HG02884 (cell line): ENCODE results near the gene ADORA3.

Experiments used
- ATAC-seq: cut with Tn5 transposase; IDR thresholded peaks from one replicate; pipeline ENCODE4 v1.9.1; 2021; ENCODE audit warnings: mild to moderate bottlenecking, moderate library complexity; ENCODE audit not compliant: unreplicated experiment

ADORA3 gene

DNA sequence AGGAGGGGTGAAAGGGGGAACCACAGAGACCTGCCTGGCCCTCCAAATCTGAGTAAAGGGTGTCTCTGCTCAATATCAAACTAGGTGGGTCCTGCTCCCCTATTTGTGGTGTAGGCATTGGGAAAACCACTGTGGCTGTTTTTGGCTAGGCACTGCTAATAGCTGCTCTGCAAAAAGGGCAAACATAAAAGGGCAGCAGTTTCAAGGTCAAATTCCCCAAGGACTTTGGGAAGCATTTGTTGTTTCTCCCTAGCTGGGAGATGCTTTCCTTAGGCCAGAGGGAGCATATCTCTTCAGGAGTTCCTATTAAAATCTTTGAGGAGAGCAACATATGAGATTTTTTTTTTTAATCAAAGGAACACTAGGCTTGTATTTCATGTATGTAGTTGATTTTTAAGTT is 27.2 kb downstream of the ADORA3 start:
- no peak for ATAC-seq

DNA sequence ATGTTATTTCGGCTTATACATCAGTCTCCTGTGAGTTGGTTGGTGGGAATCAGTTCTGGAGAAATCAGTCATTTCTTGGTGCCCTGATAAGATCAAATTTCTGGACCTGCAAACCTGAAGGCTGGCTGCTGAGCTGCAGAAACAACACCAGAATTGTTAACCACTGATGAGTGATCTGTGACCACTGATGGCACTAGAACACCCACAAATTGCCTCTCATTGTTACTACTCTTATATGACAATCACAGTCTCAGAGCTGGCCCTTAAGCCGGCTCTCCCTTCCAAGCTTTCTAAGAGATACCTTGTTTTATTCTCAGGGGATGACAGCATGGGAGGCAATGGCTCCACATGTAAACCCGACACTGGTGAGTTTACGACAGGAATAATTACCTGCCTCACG is 27.7 kb downstream of the ADORA3 start:
- ATAC-seq, result no peak

DNA sequence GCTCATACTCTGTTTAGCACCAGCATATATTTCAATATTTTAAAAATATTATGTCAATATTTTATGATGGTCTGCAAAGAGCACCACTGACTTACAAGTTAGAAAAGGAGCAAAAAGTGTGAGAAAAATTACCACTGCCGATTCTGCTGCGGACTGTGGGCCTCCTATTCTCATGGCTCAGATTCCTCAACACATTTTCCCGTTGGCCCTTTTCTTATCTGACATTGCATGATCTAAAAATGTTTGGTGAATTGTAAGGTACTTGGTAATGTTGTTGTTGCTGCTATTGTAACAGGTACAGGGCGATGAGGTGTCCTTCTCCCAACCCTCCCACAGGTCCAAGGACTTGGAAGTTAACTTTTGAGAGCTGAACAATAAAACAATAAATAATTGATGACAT is 28.9 kb downstream of the ADORA3 start:
- no peak for ATAC-seq

DNA sequence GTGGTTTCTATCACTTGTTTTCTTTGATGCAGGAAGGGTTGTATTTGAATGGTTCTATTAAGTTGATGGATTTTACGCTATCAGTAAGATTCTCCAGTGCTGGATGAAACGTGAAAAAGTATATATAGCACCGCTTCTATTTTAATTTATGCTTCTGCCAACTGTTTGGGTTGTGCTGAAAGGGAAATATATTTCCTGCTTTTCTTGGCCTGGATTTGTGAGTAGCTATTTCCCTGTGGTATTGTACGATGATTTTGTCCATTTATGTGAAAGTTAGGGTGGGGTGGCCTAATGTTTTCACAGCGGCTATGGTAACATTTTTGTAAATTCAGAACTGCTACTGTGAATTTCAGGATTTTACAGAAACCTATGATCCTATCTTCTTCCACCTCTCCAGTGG is 29.3 kb downstream of the ADORA3 start:
- no peak for ATAC-seq

DNA sequence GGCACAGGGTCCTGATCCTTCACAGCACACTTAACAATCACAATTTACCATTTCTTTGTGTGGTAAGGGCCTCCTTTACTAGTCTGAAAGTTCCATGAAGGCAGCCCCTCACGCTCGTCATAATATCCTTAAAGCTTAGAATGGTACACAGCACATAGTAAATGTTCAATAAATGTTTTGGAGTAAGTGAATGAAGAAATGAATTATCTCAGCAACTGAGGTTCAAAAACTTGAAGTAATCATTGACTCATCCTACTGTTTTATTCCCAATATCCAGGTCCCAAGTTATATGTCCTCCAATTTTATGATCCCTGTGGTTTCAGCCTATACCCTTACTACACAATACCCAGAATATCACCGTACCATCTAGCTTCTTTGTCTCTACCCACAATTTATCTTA is 31.9 kb downstream of the ADORA3 start:
- no peak for ATAC-seq

DNA sequence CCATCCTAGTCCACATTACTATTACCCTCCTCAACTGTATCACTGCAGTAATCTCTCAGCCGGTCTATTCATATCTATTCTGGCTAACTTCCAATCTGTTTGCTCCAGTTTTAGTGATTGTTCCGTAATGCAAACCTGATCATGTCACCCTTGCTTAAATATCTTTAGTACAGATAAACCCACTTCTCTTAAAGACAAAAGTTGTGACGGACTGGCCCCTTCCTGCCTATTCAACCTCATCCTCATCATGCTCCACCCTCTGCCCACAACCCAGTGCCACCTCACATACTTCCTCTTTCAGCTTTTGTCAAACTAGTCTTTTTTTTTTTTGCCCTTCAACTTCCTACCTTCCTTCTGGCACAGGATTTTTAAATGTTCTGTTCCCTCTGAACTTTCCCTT is 32.4 kb downstream of the ADORA3 start:
- ATAC-seq, result no peak

DNA sequence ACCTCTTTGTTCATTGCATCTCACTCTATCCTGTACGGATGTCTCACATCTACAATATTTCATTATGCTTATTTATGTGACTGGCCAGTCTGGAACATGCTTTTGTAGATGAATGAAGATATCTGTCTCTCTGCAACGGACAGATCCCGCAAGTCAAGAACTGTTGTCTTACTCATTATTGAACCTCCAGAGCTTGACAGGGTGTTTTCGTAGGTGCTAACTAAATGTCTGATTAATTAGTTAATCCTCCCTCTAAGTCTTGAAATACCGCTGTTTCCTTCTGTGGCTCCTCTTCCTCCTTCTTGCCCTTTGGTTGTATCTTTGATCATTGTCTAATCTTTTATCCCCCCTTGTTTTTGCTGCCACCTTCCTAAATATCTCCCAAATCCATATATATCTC is 32.8 kb downstream of the ADORA3 start:
- no peak for ATAC-seq

DNA sequence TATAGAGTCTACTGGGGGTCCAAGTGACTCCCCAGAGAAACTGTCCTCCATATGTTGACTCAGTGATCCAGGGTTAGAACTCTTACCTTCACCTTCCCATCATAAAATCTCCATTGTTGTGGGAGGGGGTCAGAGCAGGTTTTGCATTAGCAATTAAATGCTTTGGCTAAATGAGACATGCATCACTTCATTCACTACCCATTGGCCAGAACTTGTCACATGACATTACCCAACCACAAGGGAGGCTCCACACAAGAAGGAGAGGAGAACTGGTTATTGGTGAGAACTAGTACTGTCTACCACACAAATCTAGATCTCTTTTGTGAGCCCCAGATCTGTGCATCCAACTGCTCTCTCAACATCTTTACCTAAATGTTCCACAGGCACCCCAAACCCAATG is 33.9 kb downstream of the ADORA3 start:
- ATAC-seq, result no peak

DNA sequence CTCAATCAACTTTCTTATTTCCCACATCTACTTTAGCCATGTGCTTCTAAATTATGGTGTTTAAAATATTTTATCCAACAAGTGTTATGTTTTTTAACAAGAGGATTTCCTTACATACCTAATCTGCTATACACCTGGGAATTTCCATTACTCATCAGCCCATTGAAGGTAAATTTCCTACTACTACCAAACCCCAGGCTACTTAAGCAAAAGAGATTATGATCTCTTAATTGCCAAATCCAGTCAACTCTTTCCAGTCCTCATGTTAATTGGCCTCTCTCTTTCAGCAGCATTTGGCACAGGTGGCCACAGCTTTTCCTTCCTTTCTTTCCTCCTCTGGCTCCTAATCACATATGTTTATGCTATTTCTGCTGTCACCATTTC is 34.7 kb downstream of the ADORA3 start:
- no peak for ATAC-seq

DNA sequence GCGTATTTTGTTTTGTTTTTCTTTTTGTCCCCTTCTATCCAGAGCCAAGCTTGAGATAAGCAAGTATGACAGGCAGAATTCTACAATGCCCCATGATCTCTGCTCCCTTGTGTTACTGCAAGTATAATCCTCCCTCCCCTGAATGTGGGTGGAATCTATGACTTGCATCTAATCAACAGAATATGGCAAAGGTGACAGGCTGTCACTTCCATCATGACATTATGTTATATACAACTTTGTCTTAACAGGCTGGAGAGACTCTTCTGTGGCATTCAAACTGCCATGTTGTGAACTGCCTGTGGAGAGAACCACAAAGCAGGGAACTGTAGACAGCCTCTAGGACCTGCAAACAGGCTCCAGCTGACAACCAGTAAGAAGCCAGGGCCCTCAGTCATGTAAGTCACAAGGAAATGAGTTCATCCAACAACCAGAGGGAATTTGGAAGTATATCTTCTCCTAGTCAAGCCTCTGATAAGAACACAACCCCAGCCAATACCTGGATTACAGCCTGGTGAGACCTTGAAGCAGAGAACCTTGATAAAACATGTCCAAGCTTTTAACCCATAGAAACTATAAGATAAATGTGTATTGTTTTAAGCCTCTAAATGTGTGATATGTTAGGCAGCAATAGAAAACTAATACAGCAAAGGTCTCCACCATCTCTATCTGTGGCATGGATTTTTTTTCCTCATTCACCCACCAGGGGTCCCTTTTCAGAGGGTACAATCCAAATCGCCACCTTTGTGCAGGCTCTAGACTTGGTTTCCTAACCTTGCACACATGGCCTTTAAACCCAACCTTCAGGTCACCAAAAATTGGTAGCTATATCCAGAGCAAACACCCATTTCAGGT is 35.3 kb downstream of the ADORA3 start:
- ATAC-seq, result no peak

DNA sequence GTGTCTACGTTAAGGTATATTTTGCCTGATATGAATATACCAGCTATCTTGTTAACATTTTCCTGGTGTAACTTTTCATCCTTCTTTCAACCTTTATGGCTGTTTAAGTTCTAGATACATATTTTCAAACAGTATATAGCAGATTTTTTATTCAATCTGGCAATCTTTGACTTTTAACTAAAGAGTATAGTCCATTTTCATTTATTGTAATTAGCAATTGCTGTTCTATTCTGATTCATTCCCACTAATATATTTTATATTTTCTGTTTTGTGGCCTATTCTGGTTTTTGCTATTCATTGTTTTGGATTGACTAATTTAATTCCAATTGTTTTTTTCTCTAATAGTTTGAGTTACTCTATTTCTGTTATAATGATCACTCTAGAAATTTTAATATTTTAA is 37.0 kb downstream of the ADORA3 start:
- no peak for ATAC-seq

DNA sequence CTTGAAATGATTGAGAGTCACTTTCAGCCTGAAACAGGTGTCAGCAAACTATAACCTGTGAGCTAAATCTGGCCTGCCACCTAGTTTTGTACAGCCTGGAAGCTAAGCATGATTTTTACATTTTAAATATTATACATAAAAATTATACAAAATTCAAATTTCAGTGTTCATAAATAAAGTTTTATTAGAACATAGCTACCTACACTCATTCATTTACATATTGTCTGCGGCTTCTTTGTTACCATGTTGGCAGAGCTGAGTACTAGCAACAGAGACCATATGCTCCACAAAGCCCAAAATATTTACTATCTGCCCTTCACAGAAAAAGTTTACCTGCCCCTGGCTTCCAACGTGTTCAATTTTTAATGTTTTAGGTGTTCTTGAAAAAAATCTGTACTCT is 37.7 kb downstream of the ADORA3 start:
- ATAC-seq, result no peak

DNA sequence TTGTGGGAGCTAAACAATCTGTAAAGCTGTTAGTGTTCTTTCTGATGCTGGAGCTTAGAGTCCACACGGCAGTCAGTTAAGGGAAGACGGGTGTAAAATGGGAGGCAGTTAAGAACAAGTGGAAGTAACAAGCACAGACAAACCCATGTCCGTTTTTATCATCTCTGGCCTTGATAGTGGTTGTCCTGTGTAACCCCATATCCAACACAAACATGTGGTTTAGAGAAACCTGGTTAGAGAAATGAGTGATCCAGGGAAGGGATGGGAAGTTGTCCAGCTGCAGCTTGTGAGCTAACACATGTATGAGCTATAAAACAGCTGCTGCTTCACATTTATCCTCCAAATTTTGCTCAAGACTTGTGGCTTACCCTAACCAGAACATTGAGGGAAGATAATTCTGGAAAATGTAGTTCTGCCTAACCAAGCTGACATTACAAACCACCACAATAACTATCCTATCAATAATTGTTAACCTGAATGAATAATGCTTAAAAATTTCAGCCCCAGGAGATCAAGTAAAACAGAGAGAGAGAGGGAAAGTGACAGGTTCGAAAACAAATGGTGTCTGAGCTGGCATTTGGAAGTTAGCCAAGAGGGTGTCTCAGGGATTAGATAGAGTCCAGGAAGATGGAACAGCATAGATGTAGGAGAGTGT is 40.3 kb downstream of the ADORA3 start:
- ATAC-seq, result no peak

DNA sequence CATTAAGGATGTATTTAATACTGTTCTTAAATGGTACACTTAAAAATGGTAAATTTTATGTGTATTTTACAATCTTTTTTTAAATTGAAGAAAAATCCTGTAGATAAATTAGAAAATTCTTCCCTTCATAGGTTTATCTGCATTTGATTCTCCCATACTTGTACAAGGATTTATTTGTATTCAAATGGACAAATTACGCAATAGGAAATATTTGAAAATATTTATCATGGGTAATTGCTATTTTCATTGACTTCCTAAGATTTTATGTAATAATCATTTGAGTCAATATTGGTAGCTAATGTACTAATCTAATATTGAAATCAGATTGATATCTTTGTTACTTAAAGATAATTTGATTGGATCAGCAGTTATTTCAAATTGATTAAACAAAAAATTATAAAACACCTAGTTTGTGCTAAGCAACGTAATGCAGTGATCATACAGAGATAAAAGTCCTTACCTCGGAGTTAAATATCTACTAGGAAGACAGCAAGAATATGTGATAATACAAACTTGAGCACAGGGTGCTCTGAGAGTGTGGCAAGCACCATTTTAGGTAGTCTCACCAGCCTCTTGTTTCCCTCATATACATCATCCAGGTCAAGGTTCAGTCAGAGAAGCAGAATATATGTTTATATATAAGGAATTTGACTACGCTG is 40.9 kb downstream of the ADORA3 start:
- ATAC-seq, result no peak

DNA sequence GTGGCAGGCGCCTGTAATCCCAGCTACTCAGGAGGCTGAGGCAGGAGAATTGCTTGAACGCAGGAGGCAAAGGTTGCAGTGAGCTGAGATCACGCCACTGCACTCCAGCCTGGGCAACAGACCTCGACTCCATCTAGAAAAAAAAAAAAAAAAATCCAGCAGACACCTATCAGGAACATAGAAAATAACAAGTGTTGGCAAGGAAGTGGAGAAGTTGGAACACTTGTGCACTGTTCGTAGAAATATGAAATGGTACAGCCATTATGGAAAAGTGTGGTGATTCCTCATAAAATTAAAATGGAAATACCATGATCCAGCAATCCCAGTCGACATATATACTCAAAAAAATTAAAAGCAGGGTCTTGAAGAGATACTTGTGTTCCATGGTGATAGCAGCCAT is 41.7 kb downstream of the ADORA3 start:
- no peak for ATAC-seq

DNA sequence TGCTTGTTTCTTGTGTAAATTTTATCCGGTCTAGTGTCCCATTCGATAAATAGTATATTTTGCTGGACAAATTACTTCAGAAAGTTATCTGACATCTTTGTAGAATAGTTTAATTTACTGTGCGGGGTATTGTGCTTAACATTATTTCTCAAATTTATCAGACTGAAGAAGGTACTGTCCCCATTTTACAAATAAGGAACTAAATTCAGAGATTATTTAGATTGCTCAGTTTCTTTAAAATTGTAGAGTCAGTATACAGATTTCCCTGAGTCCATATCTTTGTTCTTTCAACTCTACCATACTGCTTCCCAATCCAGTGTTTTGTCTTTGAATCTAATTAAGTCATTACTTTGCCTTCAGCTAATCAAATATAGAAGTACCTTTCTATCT is 47.8 kb downstream of the ADORA3 start:
- no peak for ATAC-seq

DNA sequence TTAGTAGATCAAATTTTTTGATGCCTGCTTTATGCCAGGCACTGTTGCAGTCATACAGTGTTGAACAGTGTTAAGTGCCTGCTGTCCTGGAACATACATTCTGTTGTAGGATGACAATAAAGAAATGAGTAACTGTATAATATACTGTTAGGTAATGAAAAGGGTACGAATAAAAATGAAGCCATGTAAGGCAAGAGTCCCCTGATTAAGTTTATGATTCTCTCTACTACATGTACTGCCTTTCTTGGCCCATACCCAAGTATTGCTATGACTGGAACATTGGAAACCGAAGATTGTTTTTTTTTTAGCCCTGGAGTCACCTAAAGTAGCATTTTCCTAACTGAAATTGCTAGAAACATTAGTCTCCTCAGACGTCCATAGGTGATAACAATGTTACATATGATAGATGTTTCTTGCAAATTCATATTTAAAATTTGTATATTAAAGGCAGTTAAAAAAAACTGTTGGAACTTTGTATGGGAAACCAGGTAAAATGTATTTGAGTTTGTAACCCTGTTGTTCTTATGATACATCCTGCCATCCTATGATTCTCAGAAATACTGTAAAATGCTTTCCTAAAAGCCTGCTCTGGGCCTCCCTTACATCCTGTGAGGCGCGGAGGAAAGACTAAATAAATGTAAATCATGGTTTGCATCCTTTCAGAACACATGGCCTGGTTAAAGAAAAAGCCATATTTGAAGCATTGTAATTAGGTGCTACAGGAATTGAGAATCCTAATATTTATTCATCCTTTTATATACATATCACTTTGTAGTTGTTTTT is 48.4 kb downstream of the ADORA3 start:
- ATAC-seq, result no peak

DNA sequence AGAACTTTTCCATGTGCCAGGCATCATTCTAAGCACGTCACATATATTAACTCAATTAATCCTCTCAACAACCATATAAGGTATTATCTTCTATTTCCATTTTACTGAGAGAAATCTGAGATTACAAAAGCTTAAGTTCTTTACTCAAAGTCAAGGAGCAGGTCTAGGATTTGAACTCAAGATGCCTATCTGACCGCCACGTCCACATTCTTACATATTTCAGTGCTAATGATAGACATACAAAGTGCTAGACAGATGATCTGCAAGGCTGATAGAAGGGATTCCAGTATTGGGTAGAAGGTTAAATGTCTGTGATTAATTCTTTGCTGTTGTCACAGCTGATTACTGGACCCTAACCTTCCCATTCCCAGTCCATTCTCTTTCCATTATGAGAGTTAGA is 49.7 kb downstream of the ADORA3 start:
- no peak for ATAC-seq

DNA sequence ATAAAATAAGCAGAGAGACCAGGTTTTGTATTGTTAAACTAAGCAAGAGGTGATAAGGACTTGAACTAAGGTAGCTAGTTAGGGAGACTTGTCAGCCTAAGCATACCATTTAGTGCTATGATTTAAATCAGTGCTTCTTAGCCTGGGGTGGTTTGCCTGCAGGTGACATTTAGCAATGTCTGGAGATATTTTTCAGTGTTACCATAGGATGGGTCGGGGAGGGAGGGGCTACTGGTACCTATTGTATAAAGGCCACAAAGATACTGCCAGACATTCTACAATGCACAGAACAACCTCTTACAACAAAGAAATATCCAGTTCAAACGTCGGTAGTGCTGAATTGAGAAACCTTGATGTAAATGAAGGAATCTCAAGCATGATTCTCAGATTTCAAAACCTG is 50.9 kb downstream of the ADORA3 start:
- no peak for ATAC-seq

DNA sequence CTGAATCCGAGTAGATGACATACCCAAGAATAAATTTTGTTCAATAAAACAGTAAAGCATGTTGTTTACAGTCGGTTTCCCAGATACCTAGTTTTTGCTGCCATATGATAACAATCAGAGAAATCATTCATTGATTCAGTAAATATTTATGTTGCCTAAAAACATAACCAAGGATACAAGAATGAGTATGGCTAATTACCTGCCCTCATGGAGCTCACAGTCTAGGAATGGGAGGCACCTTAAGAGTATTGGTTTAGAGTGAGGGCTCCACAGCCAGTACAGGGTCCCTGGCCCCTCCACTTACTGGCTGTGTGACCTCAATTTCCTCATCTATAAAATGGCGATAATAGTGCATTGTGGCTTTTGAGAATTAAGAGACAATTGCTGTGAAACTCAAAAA is 53.2 kb downstream of the ADORA3 start:
- no peak for ATAC-seq

DNA sequence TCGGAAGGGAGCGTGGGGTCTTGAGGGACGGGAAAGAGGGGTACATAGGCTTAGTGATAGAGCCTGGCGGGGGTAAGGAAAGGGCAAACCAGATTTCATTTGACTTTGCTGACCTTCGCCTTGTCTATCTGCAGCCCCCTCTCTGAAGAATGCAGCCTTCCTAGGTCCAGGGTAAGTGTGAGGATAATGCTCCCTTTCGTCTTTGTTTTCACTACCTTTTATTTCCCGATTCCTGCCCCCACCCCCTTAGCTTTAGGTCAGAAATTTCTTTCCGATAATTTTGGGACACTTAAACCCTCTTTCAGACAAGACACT is 53.8 kb downstream of the ADORA3 start:
- no peak for ATAC-seq
